DMS79 treated with DMSO at 0.1 percent for 48 hours (cell line): ENCODE results near the gene TRPM2.

ENCODE experiments used
- DNase-seq: peaks from one replicate; lab custom pipeline; 2025; lab: John Stamatoyannopoulos, UW

Gene TRPM2

GRCh38 chr21:44322621-44323325, 30.6 kb upstream of the TRPM2 start:
- no peak for DNase-seq

GRCh38 chr21:44323591-44323990, 29.8 kb upstream of the TRPM2 start:
- no peak for DNase-seq

GRCh38 chr21:44324106-44324853, 29.1 kb upstream of the TRPM2 start:
- DNase-seq: no peak

GRCh38 chr21:44324854-44325107, 28.6 kb upstream of the TRPM2 start:
- no peak for DNase-seq

GRCh38 chr21:44325386-44326271, 27.8 kb upstream of the TRPM2 start:
- DNase-seq: no peak

GRCh38 chr21:44326272-44326647, 27.2 kb upstream of the TRPM2 start:
- DNase-seq: no peak

- no peak for DNase-seq
These were observed 26.5 kb upstream of the TRPM2 start for GRCh38 chr21:44326716-44327602.

- DNase-seq: no peak
These were observed 25.8 kb upstream of the TRPM2 start for GRCh38 chr21:44327603-44327974.

GRCh38 chr21:44328242-44328895, 25.1 kb upstream of the TRPM2 start:
- no peak for DNase-seq

- peak; percentile 64 for DNase-seq
These were observed 24.1 kb upstream of the TRPM2 start for GRCh38 chr21:44329086-44329889.

GRCh38 chr21:44329971-44330681, 23.3 kb upstream of the TRPM2 start:
- no peak for DNase-seq

GRCh38 chr21:44330698-44331097, 22.7 kb upstream of the TRPM2 start:
- DNase-seq: no peak

GRCh38 chr21:44331209-44331608, 22.2 kb upstream of the TRPM2 start:
- no peak for DNase-seq

- DNase-seq: no peak
These were observed 21.6 kb upstream of the TRPM2 start for GRCh38 chr21:44331650-44332307.

GRCh38 chr21:44332383-44332782, 21.0 kb upstream of the TRPM2 start:
- DNase-seq: no peak

- DNase-seq: no peak
These were observed 20.5 kb upstream of the TRPM2 start for GRCh38 chr21:44332965-44333364.

- DNase-seq: no peak
These were observed 19.7 kb upstream of the TRPM2 start for GRCh38 chr21:44333509-44334328.

- DNase-seq: no peak
These were observed 18.9 kb upstream of the TRPM2 start for GRCh38 chr21:44334329-44335030.
